Omental fat pad (tissue), 4 donors: ENCODE measurements around the gene CDK5R1. TPM values are rescaled to one million over a fixed set of nuclear protein-coding genes. Genes with fewer than 3 reads are reported as not detected.
"Not testable (repeated sequence)": the region's sequence is repeated elsewhere in the genome, so short reads cannot be mapped to it uniquely, and the experiment has no call there.

Experiments
- ATAC-seq: fragments of 150-250 bp; one replicate; pipeline ENCODE4 v1.9.1; 2016; ENCODE audit warnings: mild to moderate bottlenecking, moderate library complexity; ENCODE audit not compliant: low FRiP score
- DNase-seq: peaks from one replicate; pipeline ENCODE4 v3.0.0-alpha.2; 2019; ENCODE audit warnings: low spot score
- total RNA-seq, 4 donors: library from RNA; depleted of rRNA; stranded (reverse); fragments of >200 nt; gene quantifications; one replicate each; pipeline ENCODE4 v1.1.0, GENCODE V29; 2016
- TF ChIP-seq, protein P1 (sequence below), 3 donors: fragments of 450-650 bp; IDR thresholded peaks; one replicate each; pipeline ENCODE4 v1.5.1; 2016 to 2017; ENCODE audit warnings: antibody characterized with exemption in 3 of 3, mild to moderate bottlenecking in 3 of 3, moderate library complexity in 2 of 3

Gene CDK5R1
- total RNA-seq, 4 donors from 2014 or later: 1.1 to 2.6 (median 1.8) TPM

DNA sequence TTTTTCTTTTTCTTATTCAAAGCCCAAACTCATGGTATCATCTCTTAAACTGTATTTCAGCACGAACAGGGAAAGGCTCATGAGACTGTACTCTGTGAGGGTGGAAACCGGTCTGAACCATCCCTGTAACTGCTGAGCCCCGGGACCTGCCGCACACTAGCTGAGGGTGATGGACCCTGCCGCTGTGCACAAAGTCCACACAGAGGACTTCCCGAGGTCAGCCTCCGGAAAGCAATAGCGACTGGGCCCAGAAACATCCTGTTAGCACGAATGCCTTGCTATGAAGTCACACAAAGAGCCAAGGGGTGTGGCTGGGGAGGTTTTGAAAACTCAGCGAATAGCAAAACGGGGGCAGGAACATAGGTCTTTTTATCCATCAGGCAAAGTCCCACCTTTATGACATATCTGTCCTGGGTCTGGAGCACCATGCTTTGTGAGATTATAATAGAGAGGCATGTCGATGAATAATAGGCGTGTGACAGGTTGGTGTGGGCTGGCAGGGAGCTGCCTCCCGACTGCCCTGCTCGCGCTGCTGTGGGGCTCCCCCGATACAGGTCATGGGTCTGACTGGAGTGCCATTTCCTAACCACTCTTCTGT is 33.4 kb downstream of the CDK5R1 start:
- ATAC-seq: no peak
- DNase-seq: no peak
- TF ChIP-seq, protein P1, sequence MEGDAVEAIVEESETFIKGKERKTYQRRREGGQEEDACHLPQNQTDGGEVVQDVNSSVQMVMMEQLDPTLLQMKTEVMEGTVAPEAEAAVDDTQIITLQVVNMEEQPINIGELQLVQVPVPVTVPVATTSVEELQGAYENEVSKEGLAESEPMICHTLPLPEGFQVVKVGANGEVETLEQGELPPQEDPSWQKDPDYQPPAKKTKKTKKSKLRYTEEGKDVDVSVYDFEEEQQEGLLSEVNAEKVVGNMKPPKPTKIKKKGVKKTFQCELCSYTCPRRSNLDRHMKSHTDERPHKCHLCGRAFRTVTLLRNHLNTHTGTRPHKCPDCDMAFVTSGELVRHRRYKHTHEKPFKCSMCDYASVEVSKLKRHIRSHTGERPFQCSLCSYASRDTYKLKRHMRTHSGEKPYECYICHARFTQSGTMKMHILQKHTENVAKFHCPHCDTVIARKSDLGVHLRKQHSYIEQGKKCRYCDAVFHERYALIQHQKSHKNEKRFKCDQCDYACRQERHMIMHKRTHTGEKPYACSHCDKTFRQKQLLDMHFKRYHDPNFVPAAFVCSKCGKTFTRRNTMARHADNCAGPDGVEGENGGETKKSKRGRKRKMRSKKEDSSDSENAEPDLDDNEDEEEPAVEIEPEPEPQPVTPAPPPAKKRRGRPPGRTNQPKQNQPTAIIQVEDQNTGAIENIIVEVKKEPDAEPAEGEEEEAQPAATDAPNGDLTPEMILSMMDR (IDR thresholded peaks at IDR 0.05): no peak

DNA sequence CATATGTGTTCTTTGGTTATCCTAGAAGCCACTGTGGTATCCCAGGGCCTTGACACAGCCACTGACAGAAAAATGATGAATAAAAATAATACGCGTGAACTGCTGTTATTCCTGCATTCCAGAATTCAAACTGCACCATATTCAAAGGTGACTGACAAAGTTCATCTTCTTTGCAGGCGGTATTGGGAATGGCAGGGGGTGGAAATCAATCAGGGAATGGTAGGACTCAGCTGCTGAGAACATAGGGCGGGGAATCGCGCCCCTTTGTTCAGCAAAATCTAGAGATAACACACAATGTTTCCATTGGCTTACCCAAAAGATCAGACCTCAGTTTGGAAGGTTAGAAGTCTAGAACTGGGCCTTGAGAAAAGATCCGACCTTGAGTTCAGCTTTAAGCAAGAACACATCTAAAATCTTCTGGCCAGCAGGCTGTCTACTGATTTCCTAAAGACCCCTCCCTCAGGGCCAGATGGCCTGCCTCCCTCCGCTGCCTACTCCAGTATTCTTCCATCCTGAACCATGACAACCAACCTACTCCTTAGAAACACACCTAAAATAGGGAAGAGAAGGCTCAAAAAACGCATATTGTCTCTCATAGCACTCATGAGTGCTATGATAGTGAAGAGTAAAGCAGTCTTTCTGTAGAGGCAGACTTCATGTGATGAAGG is 34.1 kb downstream of the CDK5R1 start:
- DNase-seq (no peak), ATAC-seq (no peak)
- TF ChIP-seq, protein P1 (IDR thresholded peaks at IDR 0.05): no peak

DNA sequence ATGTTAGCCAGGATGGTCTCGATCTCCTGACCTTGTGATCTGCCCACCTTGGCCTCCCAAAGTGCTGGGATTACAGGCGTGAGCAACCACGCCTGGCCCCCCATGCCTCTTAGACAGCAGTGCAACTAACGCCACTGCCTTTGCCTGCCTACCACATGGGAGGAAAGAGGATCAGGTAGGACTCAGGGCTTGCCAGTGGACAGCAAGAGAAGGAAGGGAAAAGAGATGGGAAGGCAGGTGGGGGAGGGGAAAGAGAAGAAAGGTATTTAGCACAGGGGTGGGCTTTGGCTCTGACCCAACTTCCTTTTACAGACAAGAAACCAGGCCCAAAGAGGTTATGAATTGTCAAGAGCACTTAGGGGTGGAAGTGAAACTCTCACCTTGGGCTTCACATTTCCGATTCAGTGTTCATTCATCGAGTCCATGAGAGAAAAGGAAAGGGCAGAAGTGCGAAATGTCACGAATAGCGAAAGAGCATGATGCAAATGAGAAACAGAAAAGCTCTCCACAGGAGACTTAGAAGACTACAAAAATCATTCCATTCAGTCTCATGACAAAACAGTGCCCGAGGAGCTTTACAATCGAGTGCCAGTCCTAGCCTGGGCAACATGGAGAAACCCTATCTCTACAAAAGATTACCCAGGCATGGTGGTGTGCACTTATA is 36.4 kb downstream of the CDK5R1 start:
- TF ChIP-seq, protein P1 (IDR thresholded peaks at IDR 0.05): no peak
- DNase-seq (no peak), ATAC-seq (no peak)

DNA sequence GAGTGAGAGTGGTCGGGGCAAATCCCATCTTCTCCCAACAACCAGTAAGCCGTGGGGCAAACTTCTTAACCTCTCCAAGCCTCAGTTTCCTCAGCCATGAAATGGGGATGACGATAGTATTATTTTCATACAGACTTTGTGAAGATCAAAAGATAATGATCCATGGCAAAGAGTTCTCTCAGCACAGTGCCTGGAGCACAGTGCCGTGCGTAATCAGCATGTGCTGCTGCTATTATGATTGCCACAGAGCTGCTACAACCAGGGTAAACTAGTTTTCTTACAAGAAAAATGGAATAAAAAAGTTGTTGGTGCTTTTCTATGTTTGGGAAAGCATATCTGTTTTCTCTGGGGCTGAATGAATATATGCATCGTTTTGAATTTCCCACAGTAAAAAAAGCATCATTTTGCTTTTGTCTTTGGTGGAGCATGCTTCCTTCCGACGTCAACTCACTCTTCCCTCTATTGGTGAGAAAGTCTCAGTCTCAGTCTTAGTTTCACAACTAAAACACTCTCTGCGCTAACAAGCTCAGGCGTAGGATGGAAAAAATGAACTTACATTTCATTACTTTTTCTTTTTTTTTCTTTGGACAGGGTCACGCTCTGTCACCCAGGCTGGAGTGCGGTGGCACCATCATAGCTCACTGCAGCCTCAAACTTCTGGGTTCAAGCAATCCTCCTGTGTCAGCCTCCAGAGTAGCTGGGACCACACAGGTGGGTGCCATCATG is 37.2 kb downstream of the CDK5R1 start:
- TF ChIP-seq, protein P1 (IDR thresholded peaks at IDR 0.05): no peak
- no peak for DNase-seq
- no peak for ATAC-seq

DNA sequence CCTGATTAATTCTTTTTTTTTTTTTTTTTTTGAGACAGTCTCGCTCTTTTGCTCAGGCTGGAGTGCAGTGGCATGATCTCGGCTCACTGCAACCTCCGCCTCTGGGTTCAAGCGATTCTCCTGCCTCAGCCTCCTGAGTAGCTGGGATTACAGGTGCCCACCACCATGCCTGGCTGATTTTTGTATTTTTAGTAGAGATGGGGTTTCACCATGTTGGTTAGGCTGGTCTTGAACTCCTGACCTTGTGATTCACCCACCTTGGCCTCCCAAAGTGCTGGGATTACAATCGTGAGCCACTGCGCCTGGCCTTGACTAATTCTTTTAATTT is 37.7 kb downstream of the CDK5R1 start:
- not testable (repeated sequence) for ATAC-seq, DNase-seq

DNA sequence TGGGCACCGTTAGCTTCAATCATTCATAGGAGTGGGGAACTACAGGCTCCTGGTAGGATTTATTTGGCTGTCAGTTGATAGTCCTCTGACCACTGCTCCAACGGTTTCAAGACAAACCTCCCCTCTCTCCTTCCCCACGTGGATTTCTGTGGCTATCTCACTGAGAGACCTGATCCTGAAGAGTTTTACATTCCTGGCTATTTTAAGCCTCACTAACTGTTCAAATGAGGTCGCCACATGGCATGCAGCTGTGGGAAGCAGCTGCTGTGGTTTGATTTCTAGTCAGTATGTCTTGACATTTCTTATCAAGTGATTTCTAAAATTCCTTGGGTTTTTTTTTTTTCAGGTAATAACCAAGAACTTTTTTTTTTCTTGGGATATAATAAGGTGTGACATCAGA is 38.3 kb downstream of the CDK5R1 start:
- ATAC-seq (no peak), DNase-seq (no peak)

DNA sequence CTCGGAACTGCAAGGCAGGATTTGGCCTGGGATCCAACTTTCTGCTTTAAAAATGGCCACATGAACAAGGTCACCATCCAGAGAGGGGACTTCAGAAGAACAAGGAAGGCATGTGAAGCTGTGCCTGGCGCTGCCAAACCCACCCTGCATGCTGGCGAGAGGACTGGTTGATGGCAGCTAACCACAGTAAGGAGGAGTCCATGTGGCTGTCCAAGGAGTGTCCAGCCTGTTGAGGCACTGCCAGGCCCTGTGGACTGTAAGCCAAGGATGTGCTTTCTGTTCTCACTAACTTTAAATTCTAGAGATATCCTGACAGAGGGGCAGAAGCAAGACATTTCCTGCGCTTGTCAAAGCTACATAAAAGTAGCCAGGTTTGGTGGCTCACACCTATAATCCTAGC is 40.4 kb downstream of the CDK5R1 start:
- TF ChIP-seq, protein P1 (IDR thresholded peaks at IDR 0.05): no peak
- DNase-seq (no peak), ATAC-seq (no peak)

More for the DNA sequence above, 38.3 kb downstream of the CDK5R1 start:
- TF ChIP-seq, protein P1 (IDR thresholded peaks at IDR 0.05): no peak
